ENCODE data around the gene C1QTNF8. TPM values are rescaled to one million over a fixed set of nuclear protein-coding genes. Genes with fewer than 3 reads are reported as not detected.

Gene C1QTNF8
- total RNA-seq, 1 donor from 2014 or later, result not detected

DNA sequence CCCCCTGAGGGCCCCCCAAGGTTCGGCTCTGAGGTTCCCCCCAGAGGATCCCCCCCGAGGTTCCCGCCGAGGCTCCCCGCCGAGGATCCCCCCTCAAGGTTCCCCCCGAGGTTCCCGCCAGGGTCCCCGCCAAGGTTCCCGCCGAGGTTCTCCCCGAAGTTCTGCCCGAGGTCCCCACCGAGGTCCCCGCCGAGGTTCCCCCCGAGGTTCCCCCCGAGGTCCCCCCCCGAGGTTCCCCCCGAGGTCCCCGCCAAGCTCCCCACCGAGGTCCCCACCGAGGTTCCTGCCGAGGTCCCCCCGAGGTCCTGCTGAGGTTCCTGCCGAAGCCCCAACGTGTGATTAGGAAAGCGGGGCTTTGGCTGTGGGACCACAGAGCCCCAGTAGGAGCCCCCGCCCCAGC is 55.7 kb downstream of the C1QTNF8 start:
- no peaks in the 10 kb centered on the region for H4K20me1 ChIP-seq (ENCODE audit: insufficient read depth, low read length)
- FAIRE-seq (no peak), DNase-seq (ENCODE audit: low read depth) (no peak)
- H3K4me1 Mint-ChIP-seq (ENCODE audit: low read depth, unreplicated experiment), result no peaks in the 10 kb centered on the region
- peaks cover 6% of the 10 kb centered on the region for H3K4me1 ChIP-seq (ENCODE audit: insufficient read depth, low read length)
- no peak overlapping the region for H3K9ac ChIP-seq (ENCODE audit: low read length)
- H3K36me3 ChIP-seq (ENCODE audit: insufficient read depth, low read length), result no peaks in the 10 kb centered on the region
- no peak overlapping the region for H3K27ac Mint-ChIP-seq (ENCODE audit: unreplicated experiment)
- H3K4me2 ChIP-seq (ENCODE audit: low read length), result no peak overlapping the region
- no peak overlapping the region for H3K27ac ChIP-seq (ENCODE audit: low read depth, low read length)
- peaks cover 11% of the 10 kb centered on the region for H3K27me3 Mint-ChIP-seq (ENCODE audit: low read depth, unreplicated experiment)
- no peaks in the 10 kb centered on the region for H3K79me2 ChIP-seq (ENCODE audit: insufficient read depth, low read length)
- peaks cover 17% of the 10 kb centered on the region for H3K27me3 ChIP-seq (ENCODE audit: insufficient read depth, low read length)
- no peak overlapping the region for H3K4me3 ChIP-seq (ENCODE audit: insufficient read depth, low read depth, low read length)
- no peak overlapping the region for H2AFZ ChIP-seq (ENCODE audit: low read depth, low read length)
- TF ChIP-seq CTCF (IDR thresholded peaks at IDR 0.05; ENCODE audit: insufficient read depth, low read depth, low read length), result no peak
- TF ChIP-seq EZH2 (IDR thresholded peaks at IDR 0.05; ENCODE audit: insufficient read depth, low read length), result no peak
- H3K9me3 ChIP-seq (ENCODE audit: insufficient read depth, low read depth, low read length), result peaks cover 4% of the 10 kb centered on the region
- H3K9me3 Mint-ChIP-seq (ENCODE audit: unreplicated experiment), result peaks cover 5% of the 10 kb centered on the region
- no peak overlapping the region for H3K4me3 Mint-ChIP-seq (ENCODE audit: unreplicated experiment)
- no peaks in the 10 kb centered on the region for H3K36me3 Mint-ChIP-seq (ENCODE audit: low read depth, unreplicated experiment)

DNA sequence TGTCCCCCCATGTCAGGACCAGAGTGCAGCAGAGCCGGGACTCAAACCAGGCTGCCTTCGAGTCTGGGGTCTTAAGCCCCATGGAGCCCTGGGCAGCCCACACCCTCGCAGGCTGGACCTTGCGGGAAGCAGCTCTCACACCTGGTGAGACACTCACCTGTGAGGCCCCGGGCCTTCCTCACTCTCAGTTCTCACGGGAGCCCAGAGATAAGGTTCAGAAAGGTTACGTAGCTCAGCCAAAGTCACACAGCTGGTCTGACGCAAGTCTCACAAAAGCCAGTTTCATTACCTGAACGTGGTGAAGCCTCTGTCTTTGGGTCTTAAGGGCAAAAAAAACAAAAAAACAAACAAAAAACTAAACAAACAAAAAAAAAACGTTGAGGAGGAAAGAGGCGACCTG is 56.3 kb downstream of the C1QTNF8 start:
- Mint-ChIP-seq H3K36me3 (ENCODE audit: low read depth, unreplicated experiment) (no peaks in the 10 kb centered on the region), H3K4me1 (ENCODE audit: low read depth, unreplicated experiment) (no peaks in the 10 kb centered on the region), H3K27me3 (ENCODE audit: low read depth, unreplicated experiment) (peaks cover 11% of the 10 kb centered on the region), H3K27ac (ENCODE audit: unreplicated experiment) (no peak overlapping the region), H3K4me3 (ENCODE audit: unreplicated experiment) (no peak overlapping the region), H3K9me3 (ENCODE audit: unreplicated experiment) (peaks cover 5% of the 10 kb centered on the region)
- Histone ChIP-seq H2AFZ (ENCODE audit: low read depth, low read length) (no peak overlapping the region), H4K20me1 (ENCODE audit: insufficient read depth, low read length) (no peaks in the 10 kb centered on the region), H3K36me3 (ENCODE audit: insufficient read depth, low read length) (no peaks in the 10 kb centered on the region), H3K4me1 (ENCODE audit: insufficient read depth, low read length) (peaks cover 6% of the 10 kb centered on the region), H3K79me2 (ENCODE audit: insufficient read depth, low read length) (no peaks in the 10 kb centered on the region), H3K9ac (ENCODE audit: low read length) (no peak overlapping the region), H3K9me3 (ENCODE audit: insufficient read depth, low read depth, low read length) (peaks cover 4% of the 10 kb centered on the region), H3K4me2 (ENCODE audit: low read length) (no peak overlapping the region), H3K27me3 (ENCODE audit: insufficient read depth, low read length) (peaks cover 17% of the 10 kb centered on the region), H3K4me3 (ENCODE audit: insufficient read depth, low read depth, low read length) (no peak overlapping the region), H3K27ac (ENCODE audit: low read depth, low read length) (no peak overlapping the region)
- FAIRE-seq, result no peak
- DNase-seq (ENCODE audit: low read depth), result no peak
- TF ChIP-seq CTCF (IDR thresholded peaks at IDR 0.05; ENCODE audit: insufficient read depth, low read depth, low read length) (no peak), EZH2 (IDR thresholded peaks at IDR 0.05; ENCODE audit: insufficient read depth, low read length) (no peak)

DNA sequence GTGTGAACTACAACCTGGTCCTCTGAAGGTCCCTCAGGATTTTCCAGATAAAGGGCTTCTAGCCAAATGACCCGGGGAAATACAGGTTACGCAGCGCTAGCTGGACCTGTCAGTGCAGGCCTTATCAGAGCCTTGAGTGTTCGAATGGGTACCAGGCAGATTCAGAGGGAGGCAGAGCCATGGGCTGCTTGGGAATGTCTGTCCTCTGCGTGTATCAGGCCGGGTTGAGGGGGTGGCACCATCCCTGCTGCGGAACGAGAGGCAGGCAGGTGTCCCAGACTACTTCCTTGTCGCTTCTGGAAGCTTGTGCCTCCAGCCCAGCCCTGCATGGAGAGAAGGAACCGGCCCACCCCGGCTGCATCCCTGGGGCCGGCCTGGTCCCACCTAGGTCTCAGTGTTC is 57.1 kb downstream of the C1QTNF8 start:
- Histone ChIP-seq H3K27me3 (ENCODE audit: insufficient read depth, low read length) (peaks cover 17% of the 10 kb centered on the region), H3K9ac (ENCODE audit: low read length) (no peak overlapping the region), H4K20me1 (ENCODE audit: insufficient read depth, low read length) (no peaks in the 10 kb centered on the region), H3K36me3 (ENCODE audit: insufficient read depth, low read length) (no peaks in the 10 kb centered on the region), H2AFZ (ENCODE audit: low read depth, low read length) (no peak overlapping the region), H3K4me3 (ENCODE audit: insufficient read depth, low read depth, low read length) (no peak overlapping the region), H3K79me2 (ENCODE audit: insufficient read depth, low read length) (no peaks in the 10 kb centered on the region), H3K27ac (ENCODE audit: low read depth, low read length) (no peak overlapping the region), H3K4me2 (ENCODE audit: low read length) (no peak overlapping the region), H3K9me3 (ENCODE audit: insufficient read depth, low read depth, low read length) (peaks cover 4% of the 10 kb centered on the region), H3K4me1 (ENCODE audit: insufficient read depth, low read length) (peaks cover 6% of the 10 kb centered on the region)
- TF ChIP-seq CTCF (IDR thresholded peaks at IDR 0.05; ENCODE audit: insufficient read depth, low read depth, low read length), result no peak
- TF ChIP-seq EZH2 (IDR thresholded peaks at IDR 0.05; ENCODE audit: insufficient read depth, low read length), result no peak
- Mint-ChIP-seq H3K27ac (ENCODE audit: unreplicated experiment) (no peak overlapping the region), H3K4me1 (ENCODE audit: low read depth, unreplicated experiment) (no peaks in the 10 kb centered on the region), H3K4me3 (ENCODE audit: unreplicated experiment) (no peak overlapping the region), H3K27me3 (ENCODE audit: low read depth, unreplicated experiment) (peaks cover 11% of the 10 kb centered on the region), H3K9me3 (ENCODE audit: unreplicated experiment) (peaks cover 5% of the 10 kb centered on the region), H3K36me3 (ENCODE audit: low read depth, unreplicated experiment) (no peaks in the 10 kb centered on the region)
- FAIRE-seq, result no peak
- DNase-seq (ENCODE audit: low read depth), result no peak

Other genes starting within 250 kb of the C1QTNF8 start
- gene LMF1, start 125.3 kb downstream of the C1QTNF8 start, total RNA-seq, result 12.6 and 15.0 TPM in 2 replicates
- gene SOX8, start 114.5 kb downstream of the C1QTNF8 start, total RNA-seq, result 0.70 and 0.98 TPM in 2 replicates
- gene SSTR5, start 23.5 kb downstream of the C1QTNF8 start, total RNA-seq, result not detected in 2 replicates
- 21.7 and 30.5 TPM in 2 replicates for gene CACNA1H, start 56.9 kb upstream of the C1QTNF8 start, total RNA-seq
- gene TPSG1, start 129.0 kb upstream of the C1QTNF8 start, total RNA-seq, result not detected in 2 replicates
- gene TPSB2, start 133.9 kb upstream of the C1QTNF8 start, total RNA-seq, result not detected in 2 replicates
- gene TPSAB1, start 144.5 kb upstream of the C1QTNF8 start, total RNA-seq, result not detected in 2 replicates
- gene TPSD1, start 159.8 kb upstream of the C1QTNF8 start, total RNA-seq, result not detected in 2 replicates
- 135 and 143 TPM in 2 replicates for gene UBE2I, start 213.4 kb upstream of the C1QTNF8 start, total RNA-seq
- gene BAIAP3, start 237.4 kb upstream of the C1QTNF8 start, total RNA-seq, result 1.4 and 2.6 TPM in 2 replicates

All from astrocyte (in vitro differentiated cells and primary cell).